NOMO-1 treated with DMSO at 0.1 percent for 48 hours (cell line): Measurements from ENCODE around the gene EMC9.

Experiments
- DNase-seq: peaks from one replicate; lab custom pipeline; 2025; ENCODE audit not compliant: unreplicated experiment; lab: John Stamatoyannopoulos, UW

Gene EMC9

DNA sequence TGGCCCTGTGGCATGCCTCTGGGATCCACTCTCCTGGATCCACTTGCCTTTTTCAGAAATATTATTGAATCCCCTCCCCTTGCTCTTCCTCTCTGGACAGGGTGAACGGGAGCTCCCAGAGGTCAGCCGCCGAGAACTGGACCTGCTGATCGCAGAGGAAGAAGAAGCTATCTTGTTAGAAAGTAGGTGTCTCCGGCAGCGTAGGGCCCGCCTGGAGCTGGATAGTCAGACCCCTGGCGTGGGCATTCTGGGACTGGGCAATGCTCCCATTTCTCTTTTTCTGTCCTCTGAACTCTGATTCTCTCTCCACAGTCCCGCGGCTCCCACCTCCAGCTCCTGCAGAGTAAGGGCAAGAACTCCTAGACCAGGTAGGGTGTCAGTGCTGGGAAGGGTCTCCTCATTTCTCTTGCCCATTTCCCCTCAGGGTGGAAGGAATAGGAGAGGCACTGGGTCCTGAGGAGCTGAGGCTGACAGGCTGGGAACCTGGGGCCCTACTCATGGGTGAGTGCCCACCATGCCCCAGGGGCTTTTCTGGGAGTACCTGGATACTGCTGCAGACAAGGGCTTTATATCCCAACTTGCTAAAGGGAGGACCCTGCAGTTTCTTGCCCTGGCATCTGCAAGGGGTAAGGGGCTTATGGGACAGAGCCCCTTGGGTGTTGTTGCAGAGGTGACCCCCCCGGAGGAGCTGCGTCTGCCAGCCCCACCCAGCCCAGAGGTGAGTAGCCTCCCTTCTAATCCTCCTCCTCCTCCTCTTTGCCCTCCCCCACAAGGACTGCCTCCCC lies 35.8 kb upstream of the EMC9 start:
- no peak for DNase-seq

DNA sequence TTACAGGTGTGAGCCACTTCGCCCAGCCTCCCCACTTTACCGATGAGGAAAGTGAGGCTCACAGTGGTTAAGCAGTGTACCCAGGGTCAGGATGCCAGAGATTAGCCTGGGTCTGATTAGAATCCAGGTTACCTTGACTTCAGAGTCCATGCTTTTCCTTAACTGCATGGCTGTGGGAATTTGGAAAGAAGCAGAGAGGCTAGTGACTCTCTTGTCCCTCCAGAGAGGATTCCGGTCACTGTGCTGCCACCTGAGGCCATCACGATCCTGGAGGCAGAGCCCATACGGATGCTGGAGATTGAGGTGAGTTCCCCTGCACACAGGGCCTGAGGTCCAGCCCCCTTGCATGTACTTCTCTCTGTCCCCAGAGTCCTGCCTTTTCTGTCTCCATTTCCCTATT lies 35.2 kb upstream of the EMC9 start:
- no peak for DNase-seq

DNA sequence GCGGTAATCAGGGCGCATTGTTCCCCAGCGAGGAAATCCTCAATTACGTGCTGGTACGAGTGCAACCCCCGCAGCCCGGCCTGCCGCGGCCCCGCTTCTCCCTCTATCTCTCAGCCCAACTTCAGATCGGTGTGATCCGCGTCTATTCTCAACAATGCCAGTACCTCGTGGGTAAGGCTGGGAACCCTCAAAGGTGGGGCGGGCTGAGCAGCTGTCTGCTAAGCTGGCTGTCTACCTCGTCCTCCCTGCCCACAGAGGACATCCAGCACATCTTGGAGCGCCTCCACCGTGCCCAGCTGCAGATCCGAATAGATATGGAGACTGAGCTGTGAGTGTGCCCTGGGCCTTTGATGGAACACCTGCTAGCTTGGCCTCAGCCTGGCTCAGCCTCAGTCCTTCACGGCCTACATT lies 31.5 kb upstream of the EMC9 start:
- no peak for DNase-seq

DNA sequence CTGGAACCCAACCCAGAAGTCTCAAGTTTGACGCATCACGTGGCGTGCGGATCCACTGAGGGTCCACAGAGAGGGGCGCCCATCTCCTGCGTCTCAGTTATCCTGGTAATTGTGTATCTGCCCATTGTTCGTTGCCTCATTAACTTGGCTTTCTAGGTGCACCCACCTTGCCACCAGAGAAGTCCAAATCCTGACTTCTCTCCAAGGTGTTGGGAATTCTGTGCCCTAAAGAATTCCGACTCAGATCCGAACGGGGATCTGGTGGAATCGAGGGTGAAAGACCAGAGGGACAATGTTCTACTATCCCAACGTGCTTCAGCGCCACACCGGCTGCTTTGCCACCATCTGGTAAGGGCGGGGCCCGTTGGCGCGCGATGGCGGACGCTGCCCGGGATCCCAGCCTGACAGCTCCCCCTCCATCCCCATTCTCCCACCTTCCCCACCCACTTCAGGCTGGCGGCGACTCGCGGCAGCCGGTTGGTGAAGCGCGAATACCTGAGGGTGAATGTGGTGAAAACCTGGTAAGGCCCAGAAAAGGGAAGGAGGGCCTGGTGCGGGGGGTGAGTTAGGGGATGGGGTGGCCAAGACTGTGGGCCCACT lies 31.0 kb upstream of the EMC9 start:
- no peak for DNase-seq

DNA sequence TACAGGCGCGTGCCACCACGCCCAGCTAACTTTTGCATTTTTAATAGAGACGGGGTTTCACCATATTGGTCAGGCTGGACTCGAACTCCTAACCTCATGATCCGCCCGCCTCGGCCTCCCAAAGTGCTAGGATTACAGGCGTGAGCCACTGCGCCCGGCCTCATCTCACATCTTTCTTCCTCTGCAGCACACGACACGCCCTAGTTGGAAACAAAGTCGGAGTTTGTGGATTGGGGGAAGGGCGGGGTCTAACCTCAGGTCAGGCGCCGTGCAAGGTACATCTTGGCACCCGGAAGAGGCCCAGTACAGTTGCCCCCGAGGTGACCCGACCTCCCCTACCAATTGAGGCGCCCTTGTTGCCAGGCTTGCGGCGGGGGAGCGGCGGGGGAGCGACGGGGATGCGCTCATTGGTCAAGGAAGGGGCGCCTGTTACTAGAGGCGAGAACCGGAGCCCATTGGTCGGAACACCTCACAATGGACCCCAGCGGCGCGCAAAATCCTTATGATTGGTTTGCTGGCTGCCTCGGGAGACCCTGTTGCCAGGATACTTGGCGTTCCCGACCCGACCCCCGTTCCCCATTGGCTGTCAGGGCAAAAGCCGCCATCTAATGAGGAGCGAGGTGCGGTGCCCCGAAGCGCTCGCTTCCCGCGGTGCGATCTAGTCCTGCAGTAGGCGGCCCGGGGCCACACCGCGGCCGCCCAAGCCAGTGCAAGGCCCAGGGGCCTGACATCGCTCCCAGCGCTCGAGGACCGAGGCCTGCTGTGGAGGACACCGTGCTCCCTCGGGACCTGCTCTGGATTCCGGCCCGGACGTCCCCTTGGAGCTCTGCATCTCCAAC lies 30.2 kb upstream of the EMC9 start, which contains the start of gene REC8:
Gene REC8, plus strand, starts transcription at position 659 of the 839 bp plus-strand sequence. CDS start 473 bp downstream, outside the sequence.
- no peak for DNase-seq

DNA sequence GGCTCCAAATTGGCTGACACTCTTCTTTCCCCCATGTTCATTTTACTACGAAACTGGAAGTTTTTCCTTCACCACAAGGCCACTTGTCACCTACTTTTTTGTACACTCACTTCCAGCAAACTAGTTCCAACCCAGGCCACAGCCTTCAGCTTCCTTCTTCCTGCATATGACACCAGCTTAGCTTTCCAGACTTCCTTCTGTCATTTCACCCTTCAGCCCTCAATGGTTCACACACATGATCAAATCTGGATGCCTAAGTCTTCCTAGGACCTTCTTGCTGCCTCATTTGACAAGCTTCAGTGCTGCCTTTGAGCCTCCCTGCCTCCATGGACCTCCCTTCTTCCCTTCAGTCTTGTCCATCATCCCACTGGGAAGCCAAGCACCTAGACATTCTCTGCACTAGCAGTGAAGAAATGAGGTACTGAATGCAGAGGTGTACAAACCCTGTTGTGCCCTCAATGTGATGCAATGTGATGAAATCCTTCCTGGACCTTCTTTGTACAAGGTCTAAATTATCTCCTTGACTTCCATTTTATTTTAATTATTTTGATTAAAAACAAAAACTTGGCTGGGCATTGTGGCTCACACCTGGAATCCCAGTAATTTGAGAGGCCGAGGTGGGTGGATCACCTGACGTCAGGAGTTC lies 26.2 kb upstream of the EMC9 start:
- DNase-seq, result no peak

DNA sequence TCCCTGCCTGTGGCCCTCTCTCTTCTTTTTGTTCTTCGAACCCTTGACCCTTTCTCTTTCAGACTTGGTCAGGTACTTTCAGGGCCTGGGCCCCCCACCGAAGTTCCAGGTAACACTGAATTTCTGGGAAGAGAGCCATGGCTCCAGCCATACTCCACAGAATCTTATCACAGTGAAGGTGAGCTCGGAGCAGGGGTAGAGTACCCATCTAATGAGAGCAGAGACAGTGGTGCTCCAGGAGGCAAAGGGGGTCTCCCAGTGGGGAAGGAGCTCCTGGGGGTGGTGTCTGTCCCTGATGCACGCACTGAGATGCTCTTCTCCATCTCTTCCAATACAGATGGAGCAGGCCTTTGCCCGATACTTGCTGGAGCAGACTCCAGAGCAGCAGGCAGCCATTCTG lies 24.4 kb upstream of the EMC9 start:
- no peak for DNase-seq

DNA sequence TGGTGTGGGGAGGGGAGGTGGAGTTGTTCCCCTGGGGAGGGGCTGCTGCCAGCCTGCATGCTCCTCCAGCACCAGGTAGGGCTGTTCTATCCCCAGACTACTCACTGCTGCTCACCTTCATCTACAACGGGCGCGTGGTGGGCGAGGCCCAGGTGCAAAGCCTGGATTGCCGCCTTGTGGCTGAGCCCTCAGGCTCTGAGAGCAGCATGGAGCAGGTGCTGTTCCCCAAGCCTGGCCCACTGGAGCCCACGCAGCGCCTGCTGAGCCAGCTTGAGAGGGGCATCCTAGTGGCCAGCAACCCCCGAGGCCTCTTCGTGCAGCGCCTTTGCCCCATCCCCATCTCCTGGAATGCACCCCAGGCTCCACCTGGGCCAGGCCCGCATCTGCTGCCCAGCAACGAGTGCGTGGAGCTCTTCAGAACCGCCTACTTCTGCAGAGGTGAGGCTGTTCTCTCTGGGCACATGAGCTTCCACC lies 23.2 kb upstream of the EMC9 start:
- no peak for DNase-seq

DNA sequence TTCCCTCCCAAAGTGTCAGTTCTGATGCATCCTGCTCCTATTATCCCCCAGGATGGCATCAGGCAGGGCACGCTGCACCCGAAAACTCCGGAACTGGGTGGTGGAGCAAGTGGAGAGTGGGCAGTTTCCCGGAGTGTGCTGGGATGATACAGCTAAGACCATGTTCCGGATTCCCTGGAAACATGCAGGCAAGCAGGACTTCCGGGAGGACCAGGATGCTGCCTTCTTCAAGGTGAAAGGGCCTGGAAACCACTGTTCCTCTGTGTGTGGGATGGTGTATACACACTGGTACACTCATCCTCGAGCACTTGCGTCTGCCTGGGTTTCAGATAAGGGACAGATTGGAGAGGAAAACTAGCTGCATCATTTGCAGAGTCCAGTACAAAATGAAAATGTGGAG lies 20.7 kb upstream of the EMC9 start:
- no peak for DNase-seq

DNA sequence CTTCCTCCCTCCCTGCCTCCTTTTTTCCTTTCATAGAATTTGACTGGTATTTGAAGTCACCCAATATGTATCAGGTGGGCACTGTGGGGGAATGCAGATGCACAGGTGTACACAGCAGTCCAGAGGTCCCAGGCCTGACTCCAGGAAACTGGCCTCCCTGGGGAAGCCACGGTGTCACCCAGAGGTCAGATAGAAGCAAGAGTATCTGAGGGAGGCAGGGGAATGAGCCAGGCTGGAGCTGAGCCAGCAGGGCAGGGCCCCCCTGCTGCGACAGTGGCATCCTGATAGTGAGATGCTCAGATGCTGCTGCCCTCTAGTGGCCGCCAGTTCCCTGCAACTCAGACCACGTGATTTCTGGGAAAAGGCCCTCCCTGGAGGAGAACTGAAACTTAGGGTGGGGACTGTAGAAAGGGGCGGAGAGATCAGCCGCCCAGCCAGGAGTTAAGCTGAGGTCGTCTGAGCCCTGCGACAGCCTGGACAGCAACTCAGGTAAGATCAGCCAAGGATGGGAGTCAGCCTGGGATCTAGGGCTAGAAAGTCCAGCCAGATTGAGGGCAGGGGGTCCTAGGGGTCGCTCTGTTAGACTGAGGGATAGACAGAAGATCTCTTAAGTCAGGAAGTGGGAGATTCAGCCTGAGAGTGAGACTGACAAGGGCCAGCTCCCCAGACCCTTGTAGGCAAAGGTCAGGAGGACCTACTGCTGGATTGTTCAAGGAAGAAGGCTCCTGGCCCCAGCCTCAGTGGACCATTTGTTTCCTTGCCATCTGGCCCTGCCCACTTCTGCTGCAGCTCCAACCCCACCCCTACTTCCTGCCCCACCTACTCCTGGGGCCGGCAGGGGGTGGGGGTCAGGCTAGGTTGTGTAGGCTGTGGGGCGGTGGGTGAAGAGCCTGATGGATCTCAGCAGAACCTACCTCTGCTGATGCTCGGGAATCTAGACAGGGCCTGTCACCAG lies 19.7 kb upstream of the EMC9 start, which contains the start of gene IRF9:
Gene IRF9, plus strand, starts transcription at position 416 of the 955 bp plus-strand sequence. CDS start 880 bp downstream, outside the sequence.
- DNase-seq, result peak; percentile 98

DNA sequence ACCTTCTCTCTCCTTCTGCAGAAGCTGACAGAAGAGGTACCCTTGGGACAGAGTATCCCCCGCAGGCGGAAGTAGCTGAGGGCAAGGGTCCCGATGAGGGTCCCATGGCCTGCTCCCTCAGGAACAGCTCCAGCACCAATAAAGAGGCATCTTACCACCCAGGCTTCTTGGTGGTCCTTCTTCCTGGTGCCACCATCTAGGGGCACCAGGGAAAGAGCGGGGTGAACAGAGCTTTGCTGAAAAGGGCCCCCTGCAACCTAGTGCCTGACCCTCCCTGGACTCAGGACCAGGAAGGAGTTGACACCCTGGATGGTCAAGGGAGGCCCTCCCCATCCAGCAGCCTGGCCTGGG lies 19.1 kb upstream of the EMC9 start:
- DNase-seq, result no peak

DNA sequence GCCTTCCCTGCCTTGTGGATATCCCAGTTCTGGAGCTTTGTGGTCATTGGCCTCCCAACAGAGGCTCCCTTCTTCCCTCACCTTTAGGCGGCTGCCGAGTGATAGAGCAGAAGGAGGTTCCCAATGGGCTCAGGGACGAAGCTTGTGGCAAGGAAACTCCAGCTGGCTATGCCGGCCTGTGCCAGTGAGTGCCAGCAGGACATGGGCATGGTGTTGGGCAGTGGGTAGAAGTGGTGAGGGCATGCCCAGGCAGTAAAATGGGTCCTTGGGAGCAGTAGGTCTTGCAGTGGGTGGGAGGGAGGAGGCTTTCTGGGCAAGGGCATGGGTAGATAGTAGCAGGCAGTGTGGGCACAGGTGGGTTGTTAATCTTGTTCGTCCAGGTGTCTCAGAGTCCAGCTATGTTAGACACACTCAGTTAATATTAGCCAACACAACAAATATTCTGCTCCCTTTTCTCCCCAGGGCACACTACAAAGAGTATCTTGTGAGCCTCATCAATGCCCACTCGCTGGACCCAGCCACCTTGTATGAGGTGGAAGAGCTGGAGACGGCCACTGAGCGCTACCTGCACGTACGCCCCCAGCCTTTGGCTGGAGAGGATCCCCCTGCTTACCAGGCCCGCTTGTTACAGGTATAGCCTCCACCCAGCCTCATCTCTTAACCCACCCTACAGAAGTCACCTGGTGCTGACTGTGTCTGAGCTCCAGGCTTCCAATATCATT lies 18.5 kb upstream of the EMC9 start:
- no peak for DNase-seq

DNA sequence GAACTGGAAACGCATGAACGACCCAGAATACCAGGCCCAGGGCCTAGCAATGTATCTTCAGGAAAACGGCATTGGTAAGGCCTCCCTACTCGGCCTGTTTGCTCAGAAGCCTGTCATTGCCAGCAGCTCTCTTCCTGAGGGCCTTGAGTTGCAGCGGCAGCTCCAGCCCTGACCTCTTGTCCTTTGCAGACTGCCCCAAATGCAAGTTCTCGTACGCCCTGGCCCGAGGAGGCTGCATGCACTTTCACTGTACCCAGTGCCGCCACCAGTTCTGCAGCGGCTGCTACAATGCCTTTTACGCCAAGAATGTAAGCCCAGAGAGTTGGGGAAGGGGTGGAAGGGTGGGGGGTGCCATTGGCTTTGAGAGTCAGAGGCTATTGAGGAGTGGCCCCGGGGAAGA lies 15.9 kb upstream of the EMC9 start:
- no peak for DNase-seq

DNA sequence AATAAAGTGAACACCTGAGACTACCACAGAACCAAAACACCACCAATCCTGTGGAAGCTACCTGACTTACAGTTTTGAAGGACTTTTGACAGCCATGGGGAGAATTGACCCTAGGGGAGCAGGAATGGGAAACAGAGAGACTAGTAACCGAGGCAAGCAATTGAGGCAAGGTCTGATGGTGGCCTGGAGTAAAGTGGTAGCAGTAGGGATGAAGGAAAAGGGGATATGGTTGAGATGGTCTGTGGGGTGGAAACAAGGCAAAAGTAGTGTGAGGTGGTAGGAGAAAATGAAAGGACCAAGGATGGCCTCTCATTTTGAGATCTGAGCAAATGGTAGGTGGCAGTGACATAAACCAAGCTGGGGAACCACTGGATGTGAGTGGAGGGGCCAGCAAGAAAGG lies 15.4 kb upstream of the EMC9 start:
- no peak for DNase-seq

DNA sequence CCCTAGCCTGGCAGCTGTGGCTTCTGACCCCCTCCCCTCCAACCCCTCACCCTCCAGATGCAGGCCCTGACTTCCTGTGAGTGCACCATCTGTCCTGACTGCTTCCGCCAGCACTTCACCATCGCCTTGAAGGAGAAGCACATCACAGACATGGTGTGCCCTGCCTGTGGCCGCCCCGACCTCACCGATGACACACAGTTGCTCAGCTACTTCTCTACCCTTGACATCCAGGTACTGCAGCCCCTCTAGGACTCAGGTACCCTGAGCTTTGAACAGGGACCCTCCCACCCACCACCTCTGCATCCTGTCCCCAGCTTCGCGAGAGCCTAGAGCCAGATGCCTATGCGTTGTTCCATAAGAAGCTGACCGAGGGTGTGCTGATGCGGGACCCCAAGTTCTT lies 13.7 kb upstream of the EMC9 start:
- no peak for DNase-seq

DNA sequence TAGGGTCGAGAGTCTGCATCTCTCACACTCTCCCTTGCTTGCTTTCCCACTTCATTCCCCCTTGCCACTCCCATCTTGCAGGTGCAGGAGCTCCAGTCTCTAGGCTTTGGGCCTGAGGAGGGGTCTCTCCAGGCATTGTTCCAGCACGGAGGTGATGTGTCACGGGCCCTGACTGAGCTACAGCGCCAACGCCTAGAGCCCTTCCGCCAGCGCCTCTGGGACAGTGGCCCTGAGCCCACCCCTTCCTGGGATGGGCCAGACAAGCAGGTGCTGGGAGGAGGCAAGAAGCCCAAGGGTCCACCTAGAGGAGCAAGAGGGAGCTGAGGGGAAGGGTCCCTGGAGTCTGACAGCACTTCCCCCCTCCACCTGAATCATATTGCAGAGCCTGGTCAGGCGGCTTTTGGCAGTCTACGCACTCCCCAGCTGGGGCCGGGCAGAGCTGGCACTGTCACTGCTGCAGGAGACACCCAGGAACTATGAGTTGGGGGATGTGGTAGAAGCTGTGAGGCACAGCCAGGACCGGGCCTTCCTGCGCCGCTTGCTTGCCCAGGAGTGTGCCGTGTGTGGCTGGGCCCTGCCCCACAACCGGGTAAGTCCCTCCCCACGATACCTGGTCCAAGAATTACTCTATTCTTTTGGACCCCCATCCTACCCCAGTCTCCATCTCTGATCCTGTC lies 10.2 kb upstream of the EMC9 start:
- no peak for DNase-seq

DNA sequence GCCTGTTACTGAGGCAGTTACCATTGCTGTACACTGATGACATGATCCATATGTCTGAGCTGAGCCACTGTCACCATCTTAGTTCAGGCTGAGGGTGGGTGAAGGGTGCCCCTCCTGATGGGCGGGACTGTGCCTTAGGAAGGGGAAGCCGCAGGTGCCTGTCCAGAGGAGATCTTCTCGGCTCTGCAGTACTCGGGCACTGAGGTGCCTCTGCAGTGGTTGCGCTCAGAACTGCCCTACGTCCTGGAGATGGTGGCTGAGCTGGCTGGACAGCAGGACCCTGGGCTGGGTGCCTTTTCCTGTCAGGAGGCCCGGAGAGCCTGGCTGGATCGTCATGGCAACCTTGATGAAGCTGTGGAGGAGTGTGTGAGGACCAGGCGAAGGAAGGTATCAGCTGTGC lies 9.6 kb upstream of the EMC9 start:
- DNase-seq, result no peak

DNA sequence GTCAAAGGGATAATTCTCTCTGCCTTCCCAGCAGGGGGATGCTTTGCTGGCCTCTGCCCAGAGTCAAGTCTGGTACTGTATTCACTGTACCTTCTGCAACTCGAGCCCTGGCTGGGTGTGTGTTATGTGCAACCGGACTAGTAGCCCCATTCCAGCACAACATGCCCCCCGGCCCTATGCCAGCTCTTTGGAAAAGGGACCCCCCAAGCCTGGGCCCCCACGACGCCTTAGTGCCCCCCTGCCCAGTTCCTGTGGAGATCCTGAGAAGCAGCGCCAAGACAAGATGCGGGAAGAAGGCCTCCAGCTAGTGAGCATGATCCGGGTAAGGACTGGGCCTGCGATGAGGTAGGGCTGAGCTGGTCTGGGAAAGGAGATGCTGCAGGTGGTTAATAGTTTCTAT lies 9.2 kb upstream of the EMC9 start:
- no peak for DNase-seq

DNA sequence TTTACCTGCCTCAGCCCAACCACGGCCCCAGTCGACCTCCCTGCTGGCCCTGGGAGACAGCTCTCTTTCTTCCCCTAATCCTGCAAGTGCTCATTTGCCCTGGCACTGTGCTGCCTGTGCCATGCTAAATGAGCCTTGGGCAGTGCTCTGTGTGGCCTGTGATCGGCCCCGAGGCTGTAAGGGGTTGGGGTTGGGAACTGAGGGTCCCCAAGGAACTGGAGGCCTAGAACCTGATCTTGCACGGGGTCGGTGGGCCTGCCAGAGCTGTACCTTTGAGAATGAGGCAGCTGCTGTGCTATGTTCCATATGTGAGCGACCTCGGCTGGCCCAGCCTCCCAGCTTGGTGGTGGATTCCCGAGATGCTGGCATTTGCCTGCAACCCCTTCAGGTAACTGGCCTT lies 8.7 kb upstream of the EMC9 start:
- no peak for DNase-seq
